H1 (cell line): ENCODE results near the gene FAM13C. TPM values are rescaled to one million over a fixed set of nuclear protein-coding genes. Genes with fewer than 3 reads are reported as not detected.
A peak's percentile ranks its signal among the peaks of the same experiment; 100 is the strongest.

Source experiments
- CTCF ChIA-PET: fragments of 300-600 bp; sonication (Branson Sonifier 250); formaldehyde crosslinking; loops from one replicate; lab custom pipeline; 2021; ENCODE audit not compliant: partially characterized antibody; lab: Charles Lee
- POLR2A ChIA-PET: fragments of 300-600 bp; sonication (Branson Sonifier 250); formaldehyde crosslinking; loops from one replicate; lab custom pipeline; 2021; ENCODE audit warnings: inconsistent platforms; ENCODE audit not compliant: partially characterized antibody; lab: Charles Lee
- DNase-seq, 2 experiments: peaks; one replicate each; pipeline versions ENCODE4 v3.0.0 to v3.0.0-alpha.2; 2010 to 2022; ENCODE audit warnings: low spot score in 2 of 2, low read depth in 1 of 2, mixed read lengths in 1 of 2
- FAIRE-seq: peaks from 2 replicates; lab custom pipeline; 2011; peaks lifted over from hg19 to GRCh38; lab: Jason Lieb, UNC
- H2AFZ ChIP-seq: 2 replicates; pipeline ENCODE4 v1.8.1; 2012; ENCODE audit warnings: low read length, inconsistent platforms
- H2AK5ac ChIP-seq: 2 replicates; pipeline ENCODE4 v1.6.1; 2013; ENCODE audit warnings: low read depth, low read length
- H2BK120ac ChIP-seq: replicated peaks from 2 replicates; pipeline ENCODE3; 2013; ENCODE audit warnings: low read depth, low read length, inconsistent platforms
- H2BK12ac ChIP-seq: 2 replicates; pipeline ENCODE4 v1.6.1; 2013; ENCODE audit warnings: low read depth, low read length
- H2BK15ac ChIP-seq: 2 replicates; pipeline ENCODE4 v1.6.1; 2013; ENCODE audit warnings: low read length
- H2BK20ac ChIP-seq: 2 replicates; pipeline ENCODE4 v1.6.1; 2013; ENCODE audit warnings: low read length
- H2BK5ac ChIP-seq: 2 replicates; pipeline ENCODE4 v1.6.1; 2013; ENCODE audit warnings: low read depth, low read length
- H3K14ac ChIP-seq: 2 replicates; pipeline ENCODE4 v1.6.1; 2013; ENCODE audit warnings: inconsistent platforms; ENCODE audit not compliant: insufficient read length
- H3K18ac ChIP-seq: 2 replicates; pipeline ENCODE4 v1.6.1; 2013; ENCODE audit warnings: low read length; ENCODE audit errors: extremely low read depth
- H3K23ac ChIP-seq: 2 replicates; pipeline ENCODE4 v1.6.1; 2013; ENCODE audit warnings: inconsistent platforms; ENCODE audit not compliant: insufficient read length
- H3K23me2 ChIP-seq: 2 replicates; pipeline ENCODE4 v1.6.1; 2013; ENCODE audit warnings: low read depth, low read length
- H3K27ac ChIP-seq: 2 replicates; pipeline ENCODE4 v1.6.1; 2011; ENCODE audit warnings: low read depth, low read length, inconsistent platforms
- H3K27me3 ChIP-seq, 4 experiments: replicated peaks in 1 of 4; 1 replicate in 1 of 4; 2 replicates in 3 of 4; pipeline versions ENCODE4 v1.6.1 to v1.8.1; 2011 to 2013; ENCODE audit warnings: low read length in 3 of 4, mild to moderate bottlenecking in 3 of 4, inconsistent platforms in 2 of 4, mixed read lengths in 2 of 4, moderate library complexity in 1 of 4; ENCODE audit not compliant: control insufficient read depth in 3 of 4, insufficient read depth in 3 of 4; ENCODE audit errors: extremely low read depth in 1 of 4
- H3K36me3 ChIP-seq, 4 experiments: 2 replicates each; pipeline versions ENCODE4 v1.6.1 to v1.8.1; 2011 to 2013; ENCODE audit warnings: mild to moderate bottlenecking in 4 of 4, low read length in 3 of 4, moderate library complexity in 2 of 4, control low read depth in 1 of 4, inconsistent platforms in 1 of 4; ENCODE audit not compliant: insufficient read depth in 4 of 4, control insufficient read depth in 2 of 4
- H3K4ac ChIP-seq: replicated peaks from 2 replicates; pipeline ENCODE3; 2013; ENCODE audit warnings: low read length, low read depth, mixed read lengths, inconsistent platforms; ENCODE audit not compliant: insufficient read length
- H3K4me1 ChIP-seq, 4 experiments: replicated peaks in 1 of 4; 1 replicate in 1 of 4; 2 replicates in 3 of 4; pipeline versions ENCODE4 v1.6.1 to v1.8.1; 2011 to 2013; ENCODE audit warnings: low read length in 3 of 4, inconsistent platforms in 2 of 4, mixed read lengths in 1 of 4; ENCODE audit not compliant: insufficient read depth in 4 of 4, control insufficient read depth in 3 of 4
- H3K4me2 ChIP-seq, 2 experiments: 2 replicates each; pipeline versions ENCODE4 v1.6.1 to v1.8.1; 2011 to 2013; ENCODE audit warnings: low read depth in 2 of 2, low read length in 2 of 2, control low read depth in 1 of 2, inconsistent platforms in 1 of 2, mild to moderate bottlenecking in 1 of 2; ENCODE audit not compliant: insufficient read depth in 1 of 2
- H3K4me3 ChIP-seq, 4 experiments: fragments of 200-600, 300-600 bp in 1 of 4; sonication (generic), shearing (Covaris generic), sonication (Bioruptor Twin) in 1 of 4; 2 replicates each; pipeline versions ENCODE4 v1.5.1 to v1.8.1; 2011 to 2016; ENCODE audit warnings: low read length in 4 of 4, low read depth in 3 of 4, control low read depth in 2 of 4, inconsistent platforms in 2 of 4, mild to moderate bottlenecking in 2 of 4, mixed read lengths in 1 of 4, moderate library complexity in 1 of 4; ENCODE audit not compliant: insufficient read depth in 2 of 4; ENCODE audit errors: extremely low read depth in 1 of 4
- H3K56ac ChIP-seq: replicated peaks from 2 replicates; pipeline ENCODE3; 2013; ENCODE audit warnings: low read depth, mild to moderate bottlenecking, mixed read lengths, low read length, inconsistent platforms; ENCODE audit not compliant: insufficient read length
- H3K79me1 ChIP-seq: 2 replicates; pipeline ENCODE4 v1.6.1; 2013; ENCODE audit warnings: low read depth, low read length, control low read depth
- H3K79me2 ChIP-seq, 2 experiments: 2 replicates each; pipeline versions ENCODE4 v1.6.1 to v1.8.1; 2012 to 2013; ENCODE audit warnings: low read length in 2 of 2, mild to moderate bottlenecking in 2 of 2, inconsistent platforms in 1 of 2; ENCODE audit not compliant: insufficient read depth in 2 of 2, control insufficient read depth in 1 of 2
- H3K9ac ChIP-seq, 4 experiments: replicated peaks in 1 of 4; 1 replicate in 1 of 4; 2 replicates in 3 of 4; pipeline versions ENCODE4 v1.6.1 to v1.8.1; 2011 to 2013; ENCODE audit warnings: low read depth in 3 of 4, low read length in 3 of 4, control low read depth in 2 of 4, mild to moderate bottlenecking in 2 of 4, moderate library complexity in 2 of 4, inconsistent platforms in 1 of 4; ENCODE audit errors: extremely low read depth in 1 of 4
- H3K9me3 ChIP-seq, 2 experiments: 2 replicates each; pipeline versions ENCODE4 v1.6.1 to v1.8.1; 2012 to 2013; ENCODE audit warnings: mild to moderate bottlenecking in 2 of 2, moderate library complexity in 2 of 2, control low read depth in 1 of 2, inconsistent platforms in 1 of 2, low read depth in 1 of 2, low read length in 1 of 2, mixed read lengths in 1 of 2; ENCODE audit not compliant: insufficient read depth in 2 of 2
- H4K20me1 ChIP-seq, 2 experiments: replicated peaks in 1 of 2; 2 replicates each; pipeline versions ENCODE3 to v1.8.1; 2011 to 2013; ENCODE audit warnings: inconsistent platforms in 2 of 2, low read length in 2 of 2, mild to moderate bottlenecking in 1 of 2; ENCODE audit not compliant: insufficient read depth in 2 of 2, control insufficient read depth in 1 of 2
- H4K5ac ChIP-seq: 2 replicates; pipeline ENCODE4 v1.6.1; 2013; ENCODE audit warnings: low read length, low read depth, mixed read lengths, inconsistent platforms; ENCODE audit not compliant: insufficient read length
- H4K8ac ChIP-seq: 2 replicates; pipeline ENCODE4 v1.8.0; 2013; ENCODE audit warnings: mild to moderate bottlenecking, moderate library complexity, low read length, inconsistent platforms; ENCODE audit not compliant: insufficient read depth; ENCODE audit errors: extremely low read depth
- H4K91ac ChIP-seq: replicated peaks from 2 replicates; pipeline ENCODE3; 2013; ENCODE audit warnings: low read length, mixed read lengths, inconsistent platforms; ENCODE audit not compliant: insufficient read length
- CBX5 ChIP-seq: fragments of 300-800, 300-1000 bp; sonication (generic); IDR thresholded peaks from 2 replicates; pipeline ENCODE4 v1.7.1; 2016; ENCODE audit warnings: antibody characterized with exemption, low read length, low read depth
- EZH2 ChIP-seq: fragments of 200-600 bp; sonication (generic); IDR thresholded peaks from 2 replicates; pipeline ENCODE4 v1.7.1; 2012; ENCODE audit warnings: low read depth, mild to moderate bottlenecking, moderate library complexity, low read length, inconsistent platforms; ENCODE audit not compliant: severe bottlenecking
- HDAC2 ChIP-seq, 2 experiments: fragments of 300-600 bp in 1 of 2; sonication (generic) in 1 of 2; IDR thresholded peaks; 2 replicates each; pipeline ENCODE4 v1.6.1; 2011 to 2012; ENCODE audit warnings: low read depth in 2 of 2, low read length in 2 of 2, mild to moderate bottlenecking in 2 of 2, moderate library complexity in 2 of 2, borderline replicate concordance in 1 of 2, inconsistent platforms in 1 of 2
- NRF1 ChIP-seq: IDR thresholded peaks from 2 replicates; pipeline ENCODE4 v1.6.1; 2011; ENCODE audit warnings: mild to moderate bottlenecking, low read depth, low read length, improper control_type of control experiment
- PHF8 ChIP-seq: fragments of 200-600 bp; sonication (generic); conservative IDR thresholded peaks from 2 replicates; pipeline ENCODE4 v1.7.1; 2012; ENCODE audit warnings: low read depth, mild to moderate bottlenecking, inconsistent platforms, low read length, moderate library complexity
- POU5F1 ChIP-seq: IDR thresholded peaks from 2 replicates; pipeline ENCODE4 v1.6.1; 2011; ENCODE audit warnings: low read depth, mild to moderate bottlenecking, low read length, moderate library complexity
- RFX5 ChIP-seq: IDR thresholded peaks from 2 replicates; pipeline ENCODE4 v1.6.1; 2011; ENCODE audit warnings: low read depth, low read length, improper control_type of control experiment, borderline replicate concordance
- SAP30 ChIP-seq: fragments of 300-600 bp; sonication (generic); IDR thresholded peaks from 2 replicates; pipeline ENCODE4 v1.7.1; 2012; ENCODE audit warnings: low read length, moderate library complexity, mild to moderate bottlenecking, inconsistent platforms; ENCODE audit not compliant: insufficient read depth, insufficient replicate concordance
- SP2 ChIP-seq: IDR thresholded peaks from 2 replicates; pipeline ENCODE4 v1.6.1; 2012; ENCODE audit warnings: mild to moderate bottlenecking, low read length, inconsistent platforms
- SP4 ChIP-seq: IDR thresholded peaks from 2 replicates; pipeline ENCODE4 v1.6.1; 2012; ENCODE audit warnings: low read length, inconsistent platforms
- TAF1 ChIP-seq: IDR thresholded peaks from 2 replicates; pipeline ENCODE4 v1.6.1; 2011; ENCODE audit warnings: mild to moderate bottlenecking, low read depth, low read length
- YY1 ChIP-seq: IDR thresholded peaks from 2 replicates; pipeline ENCODE4 v1.6.1; 2011; ENCODE audit warnings: low read depth, mild to moderate bottlenecking, low read length
- ZNF274 ChIP-seq: IDR thresholded peaks from 2 replicates; pipeline ENCODE4 v1.7.0; 2012; ENCODE audit warnings: low read length, borderline replicate concordance; ENCODE audit errors: extremely low read depth
- WGBS, 2 experiments: shearing (Covaris generic) in 1 of 2; methylation state at CpG; one replicate each; pipeline versions ENCODE4 v1.1.6 to v1.1.7; 2013 to 2015; ENCODE audit warnings: low lambda C conversion rate in 2 of 2, mixed read lengths in 2 of 2, inconsistent platforms in 1 of 2, low coverage in 1 of 2, missing lambda C conversion rate in 1 of 2; ENCODE audit not compliant: insufficient replicate concordance in 2 of 2, insufficient coverage in 1 of 2, insufficient read length in 1 of 2; ENCODE audit errors: extremely low coverage in 1 of 2, missing lambda C conversion rate in 1 of 2; 5-methylcytosine and 5-hydroxymethylcytosine counted together
- polyA plus RNA-seq, 7 experiments: library from polyadenylated mRNA; depleted of rRNA in 3 of 7; stranded (reverse) in 5 of 7; unstranded in 2 of 7; fragments of >200 nt in 5 of 7; fragments of 200-250 nt in 2 of 7; gene quantifications; 1 replicate in 5 of 7; 2 replicates in 1 of 7; 4 replicates in 1 of 7; pipeline versions ENCODE4 v1.2.1 to v1.2.3, GENCODE V29; 2011 to 2013; ENCODE audit warnings: missing spikeins in 2 of 7, mixed read lengths in 2 of 7
- total RNA-seq: library from RNA; stranded (reverse); fragmentation: NEBNext Ultra II Directional; extraction: Animal tissue kit (Norgen Biotek cat#: 25700); gene quantifications from 2 replicates; pipeline ENCODE4 v1.2.1, GENCODE V29; 2021

Gene FAM13C
- total and polyA plus RNA-seq, 2 of the 8 experiments (the other 6 are each of a cell fraction or from before 2014, with no cell fraction given) = 0.56 to 0.62 TPM

GRCh38 chr10:59242057-59242456 is 120.3 kb downstream of the FAM13C start:
- H3K79me1 ChIP-seq = no peaks in the 10 kb centered on the region
- H2AFZ ChIP-seq = no peak overlapping the region
- H2BK20ac ChIP-seq = no peak overlapping the region
- 0 out of 2 replicates have a peak overlapping the region, but pooled peaks have one; percentile 14 for H2BK12ac ChIP-seq
- H3K23ac ChIP-seq = no peak overlapping the region
- H3K4me1 ChIP-seq = no peaks in the 10 kb centered on the region
- H3K4me3 ChIP-seq = no peak overlapping the region
- no peaks in the 10 kb centered on the region for H3K23me2 ChIP-seq
- H3K18ac ChIP-seq = no peak overlapping the region
- ChIA-PET POLR2A (no interaction called here), CTCF (no interaction called here)
- no peak overlapping the region for H4K8ac ChIP-seq
- H2BK15ac ChIP-seq = no peak overlapping the region
- no peaks in the 10 kb centered on the region for H3K36me3 ChIP-seq
- H3K4ac ChIP-seq = no peak overlapping the region
- H3K79me2 ChIP-seq = no peaks in the 10 kb centered on the region
- H2BK120ac ChIP-seq = no peak overlapping the region
- FAIRE-seq (no peak), DNase-seq (no peak)
- no peak overlapping the region for H3K4me2 ChIP-seq
- no peak overlapping the region for H2BK5ac ChIP-seq
- no peak for TF ChIP-seq SP2
- TF ChIP-seq NRF1 = no peak
- TF ChIP-seq ZNF274 = no peak
- no peak for TF ChIP-seq SAP30
- no peak for TF ChIP-seq YY1
- TF ChIP-seq SP4 = no peak
- no peak for TF ChIP-seq EZH2
- TF ChIP-seq PHF8 = no peak
- TF ChIP-seq TAF1 = no peak
- no peak for TF ChIP-seq RFX5
- TF ChIP-seq CBX5 = no peak
- no peak for TF ChIP-seq HDAC2 (IDR thresholded peaks at IDR 0.05; ENCODE audit: borderline replicate concordance in 1 of 2, low read depth in 2 of 2, low read length in 2 of 2)
- no peak for TF ChIP-seq POU5F1
- no peaks in the 10 kb centered on the region for H3K27me3 ChIP-seq
- H4K5ac ChIP-seq = no peak overlapping the region
- H3K14ac ChIP-seq = no peak overlapping the region
- H4K20me1 ChIP-seq = no peaks in the 10 kb centered on the region
- H3K56ac ChIP-seq = no peak overlapping the region
- no peak overlapping the region for H2AK5ac ChIP-seq
- no peak overlapping the region for H3K27ac ChIP-seq
- H4K91ac ChIP-seq = no peak overlapping the region
- no peak overlapping the region for H3K9ac ChIP-seq
- WGBS, 2 experiments = 100% methylated on average over 1 of the region's 1 CpG; no CpG with 5 or more reads in 1 of the 2 experiments
- no peaks in the 10 kb centered on the region for H3K9me3 ChIP-seq
